Stimulated activated CD4-positive, alpha-beta T cell treated with anti-CD3 and anti-CD28 coated beads, Interleukin-12 subunit alpha, Interleukin-12 subunit beta, amount 100 ng/mL, for 24 hours (primary cell): ENCODE results near the gene ST14.

ENCODE experiments used
- DNase-seq, 2 experiments: peaks; one replicate each; pipeline ENCODE4 v3.0.0-alpha.2; 2020; ENCODE audit warnings: low read depth in 2 of 2

The ST14 gene

GRCh38 chr11:130159657-130160497 lies at the start of gene ST14:
Gene ST14 (plus strand): TSS chr11:130159782. CDS start chr11:130159980, 198 bp downstream.
- no peak for DNase-seq

- no peak for DNase-seq
These were observed 49.1 kb upstream of the ST14 start for GRCh38 chr11:130110339-130111108.

- no peak for DNase-seq
These were observed 47.3 kb upstream of the ST14 start for GRCh38 chr11:130112071-130112830.

- DNase-seq: no peak
These were observed 45.3 kb upstream of the ST14 start for GRCh38 chr11:130114281-130114680.

GRCh38 chr11:130114726-130115125 lies 44.9 kb upstream of the ST14 start:
- no peak for DNase-seq

GRCh38 chr11:130115218-130115617 lies 44.4 kb upstream of the ST14 start:
- no peak for DNase-seq

- no peak for DNase-seq
These were observed 41.4 kb upstream of the ST14 start for GRCh38 chr11:130118165-130118564.

GRCh38 chr11:130118636-130119387 lies 40.8 kb upstream of the ST14 start:
- DNase-seq: no peak

- no peak for DNase-seq
These were observed 39.5 kb upstream of the ST14 start for GRCh38 chr11:130120045-130120444.

GRCh38 chr11:130121445-130121978 lies 38.1 kb upstream of the ST14 start:
- DNase-seq: no peak

GRCh38 chr11:130122141-130122575 lies 37.4 kb upstream of the ST14 start:
- DNase-seq: no peak

GRCh38 chr11:130123414-130124040 lies 36.1 kb upstream of the ST14 start:
- DNase-seq: no peak

GRCh38 chr11:130124096-130124495 lies 35.5 kb upstream of the ST14 start:
- no peak for DNase-seq

GRCh38 chr11:130125638-130126037 lies 33.9 kb upstream of the ST14 start:
- DNase-seq: no peak

- no peak for DNase-seq
These were observed 33.1 kb upstream of the ST14 start for GRCh38 chr11:130126516-130126915.

- no peak for DNase-seq
These were observed 32.1 kb upstream of the ST14 start for GRCh38 chr11:130127509-130127908.

- DNase-seq: no peak
These were observed 31.0 kb upstream of the ST14 start for GRCh38 chr11:130128626-130129025.

- DNase-seq: no peak
These were observed 29.7 kb upstream of the ST14 start for GRCh38 chr11:130129922-130130321.

- peak in 1 of 2 experiments; percentile 22 for DNase-seq
These were observed 27.4 kb upstream of the ST14 start for GRCh38 chr11:130131961-130132850.

- no peak for DNase-seq
These were observed 25.9 kb upstream of the ST14 start for GRCh38 chr11:130133716-130134115.
